HG03095 (cell line): ENCODE data around the gene RPS6KL1.

ENCODE experiments used
- ATAC-seq: cut with Tn5 transposase; IDR thresholded peaks from one replicate; pipeline ENCODE4 v1.9.1; 2021; ENCODE audit warnings: moderate library complexity; ENCODE audit not compliant: unreplicated experiment

The RPS6KL1 gene

GRCh38 chr14:74922752-74923401, at the start of gene RPS6KL1:
Gene RPS6KL1, minus strand, starts transcription at chr14:74923260. Its CDS starts 1,719 bp downstream, at chr14:74921541.
- ATAC-seq = peak; percentile 81

- ATAC-seq = no peak
Observed at GRCh38 chr14:74968811-74969210, 45.8 kb upstream of the RPS6KL1 start.

- ATAC-seq = no peak
Observed at GRCh38 chr14:74965486-74966153, 42.6 kb upstream of the RPS6KL1 start.

GRCh38 chr14:74964787-74965485, 41.9 kb upstream of the RPS6KL1 start:
- ATAC-seq = no peak

- ATAC-seq = no peak
Observed at GRCh38 chr14:74963705-74964271, 40.7 kb upstream of the RPS6KL1 start.

GRCh38 chr14:74963178-74963704, 40.2 kb upstream of the RPS6KL1 start:
- ATAC-seq = no peak

- no peak for ATAC-seq
Observed at GRCh38 chr14:74962493-74962892, 39.4 kb upstream of the RPS6KL1 start.

GRCh38 chr14:74962046-74962445, 39.0 kb upstream of the RPS6KL1 start:
- ATAC-seq = no peak

- no peak for ATAC-seq
Observed at GRCh38 chr14:74961238-74961911, 38.3 kb upstream of the RPS6KL1 start.

GRCh38 chr14:74960736-74961135, 37.7 kb upstream of the RPS6KL1 start:
- no peak for ATAC-seq

GRCh38 chr14:74959596-74960180, 36.6 kb upstream of the RPS6KL1 start:
- no peak for ATAC-seq

GRCh38 chr14:74956280-74957072, 33.4 kb upstream of the RPS6KL1 start:
- no peak for ATAC-seq

- ATAC-seq = no peak
Observed at GRCh38 chr14:74956027-74956279, 32.9 kb upstream of the RPS6KL1 start.

- no peak for ATAC-seq
Observed at GRCh38 chr14:74955229-74956026, 32.4 kb upstream of the RPS6KL1 start, which contains the start of gene PGF. Gene PGF, minus strand, starts transcription at chr14:74955597. Its CDS starts 355 bp downstream, at chr14:74955242.

GRCh38 chr14:74954947-74955228, 31.8 kb upstream of the RPS6KL1 start:
- ATAC-seq = no peak

GRCh38 chr14:74954232-74954946, 31.3 kb upstream of the RPS6KL1 start:
- ATAC-seq = no peak

- ATAC-seq = no peak
Observed at GRCh38 chr14:74953686-74954085, 30.6 kb upstream of the RPS6KL1 start.

GRCh38 chr14:74952697-74953484, 29.8 kb upstream of the RPS6KL1 start:
- ATAC-seq = no peak
